ENCODE results near the gene CREG2.

CREG2 gene

DNA sequence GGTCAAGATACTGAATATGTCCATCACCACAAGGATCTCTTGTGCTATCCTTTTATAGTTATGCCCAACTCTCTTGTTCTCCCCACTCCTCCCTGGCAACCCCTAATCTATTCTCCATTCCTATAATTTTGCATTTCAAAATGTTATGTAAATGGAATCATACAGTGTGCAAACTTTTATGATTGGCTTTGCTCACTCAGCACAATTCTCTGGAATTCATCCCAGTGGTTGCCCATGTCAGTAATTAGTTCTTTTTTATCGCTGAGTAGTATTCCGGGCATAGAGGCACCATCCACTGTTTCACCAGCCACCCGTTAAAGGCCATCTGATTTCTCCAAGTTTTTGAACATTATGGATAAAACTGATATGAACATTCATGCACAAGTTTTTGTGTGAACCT lies 40.4 kb downstream of the CREG2 start:
- TF ChIP-seq, protein P1, sequence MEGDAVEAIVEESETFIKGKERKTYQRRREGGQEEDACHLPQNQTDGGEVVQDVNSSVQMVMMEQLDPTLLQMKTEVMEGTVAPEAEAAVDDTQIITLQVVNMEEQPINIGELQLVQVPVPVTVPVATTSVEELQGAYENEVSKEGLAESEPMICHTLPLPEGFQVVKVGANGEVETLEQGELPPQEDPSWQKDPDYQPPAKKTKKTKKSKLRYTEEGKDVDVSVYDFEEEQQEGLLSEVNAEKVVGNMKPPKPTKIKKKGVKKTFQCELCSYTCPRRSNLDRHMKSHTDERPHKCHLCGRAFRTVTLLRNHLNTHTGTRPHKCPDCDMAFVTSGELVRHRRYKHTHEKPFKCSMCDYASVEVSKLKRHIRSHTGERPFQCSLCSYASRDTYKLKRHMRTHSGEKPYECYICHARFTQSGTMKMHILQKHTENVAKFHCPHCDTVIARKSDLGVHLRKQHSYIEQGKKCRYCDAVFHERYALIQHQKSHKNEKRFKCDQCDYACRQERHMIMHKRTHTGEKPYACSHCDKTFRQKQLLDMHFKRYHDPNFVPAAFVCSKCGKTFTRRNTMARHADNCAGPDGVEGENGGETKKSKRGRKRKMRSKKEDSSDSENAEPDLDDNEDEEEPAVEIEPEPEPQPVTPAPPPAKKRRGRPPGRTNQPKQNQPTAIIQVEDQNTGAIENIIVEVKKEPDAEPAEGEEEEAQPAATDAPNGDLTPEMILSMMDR (conservative IDR thresholded peaks at IDR 0.05; ENCODE audit: control insufficient read depth, insufficient read depth, low read depth, low read length) = no peak
- no peak for DNase-seq (ENCODE audit: low read depth)
- H3K4me3 ChIP-seq (ENCODE audit: control insufficient read depth, low read depth, low read length) = no peak overlapping the region

- TF ChIP-seq, protein P1 (conservative IDR thresholded peaks at IDR 0.05; ENCODE audit: control insufficient read depth, insufficient read depth, low read depth, low read length) = no peak
- DNase-seq (ENCODE audit: low read depth) = no peak
- no peak overlapping the region for H3K4me3 ChIP-seq (ENCODE audit: control insufficient read depth, low read depth, low read length)
These were observed 43.2 kb downstream of the CREG2 start for GRCh38 chr2:101344137-101344536.

GRCh38 chr2:101342625-101343008 lies 44.7 kb downstream of the CREG2 start:
- peak overlapping the region; percentile 36 for H3K4me3 ChIP-seq (ENCODE audit: control insufficient read depth, low read depth, low read length)
- TF ChIP-seq, protein P1 (conservative IDR thresholded peaks at IDR 0.05; ENCODE audit: control insufficient read depth, insufficient read depth, low read depth, low read length) = no peak
- DNase-seq (ENCODE audit: low read depth) = no peak

DNA sequence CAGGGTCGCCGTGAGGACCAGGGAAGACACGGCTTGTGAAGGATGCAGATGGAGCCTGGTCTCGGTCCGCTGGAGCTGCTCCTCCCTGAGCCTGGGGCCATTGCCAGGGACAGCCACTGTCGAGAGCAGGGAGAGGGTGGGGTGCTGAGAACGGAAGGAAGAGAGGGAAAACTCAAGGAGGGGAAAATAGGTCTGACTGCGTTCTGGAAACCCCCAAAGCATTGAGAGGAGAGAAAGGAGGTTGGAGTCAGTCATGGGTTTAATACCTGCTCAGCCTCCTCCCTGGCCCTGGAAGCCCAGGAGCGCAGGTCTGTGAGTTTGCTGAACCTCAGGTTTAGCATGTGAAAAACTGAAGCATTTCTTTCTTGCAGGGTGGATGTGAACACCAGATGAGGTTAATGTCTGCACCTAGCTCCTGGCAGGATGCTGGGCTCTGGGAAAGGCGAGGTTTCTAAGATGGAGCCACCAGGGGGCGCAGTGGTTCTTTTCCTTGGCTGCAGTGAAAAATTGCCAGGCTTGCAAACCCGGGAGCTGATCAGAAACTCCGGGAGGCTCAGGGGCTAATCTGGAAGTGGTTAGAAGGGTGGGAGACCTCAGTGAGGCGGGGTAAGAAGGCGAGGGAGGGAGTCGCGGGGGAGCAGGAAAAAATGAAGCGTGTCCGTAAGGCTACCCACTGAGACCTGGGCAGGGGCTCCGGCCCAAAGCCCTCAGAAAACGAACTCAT lies 45.2 kb downstream of the CREG2 start:
- TF ChIP-seq, protein P1 (conservative IDR thresholded peaks at IDR 0.05; ENCODE audit: control insufficient read depth, insufficient read depth, low read depth, low read length) = peak; percentile 83
- peak overlapping the region; percentile 36 for H3K4me3 ChIP-seq (ENCODE audit: control insufficient read depth, low read depth, low read length)
- DNase-seq (ENCODE audit: low read depth) = peak; percentile 78

DNA sequence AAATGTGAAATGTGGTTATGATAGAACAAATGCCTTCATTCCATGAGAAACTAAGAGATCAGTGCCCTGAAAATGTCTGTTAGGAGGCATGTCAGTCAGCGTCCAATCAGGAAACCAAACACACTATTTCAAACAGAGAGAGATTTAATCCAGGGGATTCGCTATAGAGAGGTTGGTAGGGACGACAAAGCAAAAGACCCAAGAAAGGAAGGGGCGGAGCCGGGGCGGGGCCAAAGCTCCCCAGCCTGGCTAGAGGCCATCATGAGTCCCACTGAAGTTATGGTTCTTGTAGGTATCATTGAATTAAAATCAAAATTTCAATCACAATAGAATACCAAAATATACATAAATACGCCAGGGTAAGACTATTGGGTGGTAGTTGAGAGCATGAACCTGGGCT lies 45.9 kb downstream of the CREG2 start:
- no peak for DNase-seq (ENCODE audit: low read depth)
- H3K4me3 ChIP-seq (ENCODE audit: control insufficient read depth, low read depth, low read length) = no peak overlapping the region
- TF ChIP-seq, protein P1 (conservative IDR thresholded peaks at IDR 0.05; ENCODE audit: control insufficient read depth, insufficient read depth, low read depth, low read length) = no peak

GRCh38 chr2:101340141-101340551 lies 47.2 kb downstream of the CREG2 start:
- TF ChIP-seq, protein P1 (conservative IDR thresholded peaks at IDR 0.05; ENCODE audit: control insufficient read depth, insufficient read depth, low read depth, low read length) = no peak
- no peak overlapping the region for H3K4me3 ChIP-seq (ENCODE audit: control insufficient read depth, low read depth, low read length)
- peak; percentile 20 for DNase-seq (ENCODE audit: low read depth)

Measured in fibroblast of mammary gland (primary cell).